Suprapubic skin (tissue), 4 donors: ENCODE results near the gene TMED6.

Experiments used
- CTCF ChIP-seq, 2 donors: fragments of 200-600 bp in 1 of 2; fragments of 450-650 bp in 1 of 2; sonication (generic) in 1 of 2; IDR thresholded peaks; one replicate each; pipeline ENCODE4 v1.5.1; 2016 to 2019; ENCODE audit warnings: antibody characterized with exemption in 2 of 2, mild to moderate bottlenecking in 1 of 2, moderate library complexity in 1 of 2
- POLR2A ChIP-seq, 2 donors: fragments of 450-650 bp; IDR thresholded peaks; one replicate each; pipeline ENCODE4 v1.6.1; 2017; ENCODE audit warnings: antibody characterized with exemption in 2 of 2, mild to moderate bottlenecking in 2 of 2, moderate library complexity in 2 of 2
- POLR2AphosphoS5 ChIP-seq, 3 donors: sonication (generic); formaldehyde crosslinking; IDR thresholded peaks; one replicate each; pipeline ENCODE4 v1.6.1; 2017; ENCODE audit warnings: antibody characterized with exemption in 3 of 3

- TF ChIP-seq CTCF (IDR thresholded peaks at IDR 0.05) (no peak), POLR2A (IDR thresholded peaks at IDR 0.05) (no peak), POLR2AphosphoS5 (IDR thresholded peaks at IDR 0.05) (no peak)
Observed at GRCh38 chr16:69294051-69294450, 57.5 kb downstream of the TMED6 start.
